Suprapubic skin (tissue), 4 donors: ENCODE measurements around the gene CEACAM4. TPM values are rescaled to one million over a fixed set of nuclear protein-coding genes. Genes with fewer than 3 reads are reported as not detected.

Experiments used
- DNase-seq, 2 donors: peaks; one replicate each; pipeline ENCODE4 v3.0.0-alpha.2; 2019; ENCODE audit warnings: low spot score in 2 of 2
- H3K27ac ChIP-seq: fragments of 200-600 bp; sonication (generic); one replicate; pipeline ENCODE4 v1.5.1; 2019
- H3K27me3 ChIP-seq: fragments of 200-600 bp; sonication (generic); one replicate; pipeline ENCODE4 v1.5.1; 2019
- H3K36me3 ChIP-seq: fragments of 200-600 bp; sonication (generic); one replicate; pipeline ENCODE4 v1.5.1; 2019
- H3K4me1 ChIP-seq: fragments of 200-600 bp; sonication (generic); one replicate; pipeline ENCODE4 v1.5.1; 2019
- H3K4me3 ChIP-seq: fragments of 200-600 bp; sonication (generic); one replicate; pipeline ENCODE4 v1.5.1; 2019; ENCODE audit warnings: mild to moderate bottlenecking
- H3K9me3 ChIP-seq: fragments of 200-600 bp; sonication (generic); one replicate; pipeline ENCODE4 v1.5.1; 2019
- CTCF ChIP-seq, 2 donors: fragments of 200-600 bp in 1 of 2; fragments of 450-650 bp in 1 of 2; sonication (generic) in 1 of 2; IDR thresholded peaks; one replicate each; pipeline ENCODE4 v1.5.1; 2016 to 2019; ENCODE audit warnings: antibody characterized with exemption in 2 of 2, mild to moderate bottlenecking in 1 of 2, moderate library complexity in 1 of 2
- EP300 ChIP-seq: sonication (generic); formaldehyde crosslinking; IDR thresholded peaks from one replicate; pipeline ENCODE4 v1.6.1; 2017; ENCODE audit warnings: antibody characterized with exemption
- POLR2A ChIP-seq, 2 donors: fragments of 450-650 bp; IDR thresholded peaks; one replicate each; pipeline ENCODE4 v1.6.1; 2017; ENCODE audit warnings: antibody characterized with exemption in 2 of 2, mild to moderate bottlenecking in 2 of 2, moderate library complexity in 2 of 2
- POLR2AphosphoS5 ChIP-seq, 3 donors: sonication (generic); formaldehyde crosslinking; IDR thresholded peaks; one replicate each; pipeline ENCODE4 v1.6.1; 2017; ENCODE audit warnings: antibody characterized with exemption in 3 of 3
- WGBS: methylation state at CpG from one replicate; pipeline ENCODE4 v1.1.5; 2018; 5-methylcytosine and 5-hydroxymethylcytosine counted together
- total RNA-seq, 4 donors: library from RNA; depleted of rRNA; stranded (reverse); fragments of >200 nt; gene quantifications; one replicate each; pipeline ENCODE4 v1.1.0, GENCODE V29; 2016

CEACAM4 gene
- total RNA-seq, 4 donors from 2014 or later: 1.9 TPM; not detected in 3

GRCh38 chr19:41624937-41625336 is 1.9 kb downstream of the CEACAM4 start:
- DNase-seq: no peak
- no CpG with 5 or more reads among the region's 4 CpGs for WGBS
- Histone ChIP-seq H3K27me3 (peaks cover 23% of the 10 kb centered on the region), H3K36me3 (no peaks in the 10 kb centered on the region), H3K4me1 (no peaks in the 10 kb centered on the region), H3K4me3 (no peak overlapping the region), H3K9me3 (no peaks in the 10 kb centered on the region), H3K27ac (no peak overlapping the region)
- no peak for TF ChIP-seq CTCF (IDR thresholded peaks at IDR 0.05)
- TF ChIP-seq EP300: no peak
- no peak for TF ChIP-seq POLR2AphosphoS5 (IDR thresholded peaks at IDR 0.05)
- no peak for TF ChIP-seq POLR2A (IDR thresholded peaks at IDR 0.05)

GRCh38 chr19:41624515-41624914 is 2.4 kb downstream of the CEACAM4 start:
- H3K27me3 ChIP-seq: peaks cover 23% of the 10 kb centered on the region
- H3K4me1 ChIP-seq: no peaks in the 10 kb centered on the region
- H3K36me3 ChIP-seq: no peaks in the 10 kb centered on the region
- TF ChIP-seq POLR2AphosphoS5 (IDR thresholded peaks at IDR 0.05) (no peak), POLR2A (IDR thresholded peaks at IDR 0.05) (no peak), EP300 (no peak), CTCF (IDR thresholded peaks at IDR 0.05) (no peak)
- 75% methylated on average over 7 of the region's 7 CpGs for WGBS
- H3K4me3 ChIP-seq: no peak overlapping the region
- DNase-seq: no peak
- H3K9me3 ChIP-seq: no peaks in the 10 kb centered on the region
- H3K27ac ChIP-seq: no peak overlapping the region

GRCh38 chr19:41623360-41623759 is 3.5 kb downstream of the CEACAM4 start:
- no peak overlapping the region for H3K27ac ChIP-seq
- H3K4me1 ChIP-seq: no peaks in the 10 kb centered on the region
- no peaks in the 10 kb centered on the region for H3K9me3 ChIP-seq
- 45% methylated on average over 4 of the region's 4 CpGs for WGBS
- TF ChIP-seq EP300 (no peak), POLR2A (IDR thresholded peaks at IDR 0.05) (no peak), CTCF (IDR thresholded peaks at IDR 0.05) (no peak), POLR2AphosphoS5 (IDR thresholded peaks at IDR 0.05) (no peak)
- no peaks in the 10 kb centered on the region for H3K36me3 ChIP-seq
- peaks cover 21% of the 10 kb centered on the region for H3K27me3 ChIP-seq
- DNase-seq: no peak
- no peak overlapping the region for H3K4me3 ChIP-seq

GRCh38 chr19:41621654-41622053 is 5.2 kb downstream of the CEACAM4 start:
- H3K9me3 ChIP-seq: no peaks in the 10 kb centered on the region
- TF ChIP-seq EP300 (no peak), POLR2A (IDR thresholded peaks at IDR 0.05) (no peak), CTCF (IDR thresholded peaks at IDR 0.05) (no peak), POLR2AphosphoS5 (IDR thresholded peaks at IDR 0.05) (no peak)
- DNase-seq: no peak
- H3K27ac ChIP-seq: no peak overlapping the region
- no peaks in the 10 kb centered on the region for H3K36me3 ChIP-seq
- WGBS: 65% methylated on average over 7 of the region's 7 CpGs
- no peak overlapping the region for H3K4me3 ChIP-seq
- peaks cover 16% of the 10 kb centered on the region for H3K27me3 ChIP-seq
- H3K4me1 ChIP-seq: no peaks in the 10 kb centered on the region

- 61% methylated on average over 4 of the region's 4 CpGs for WGBS
- no peak for DNase-seq
- TF ChIP-seq CTCF (IDR thresholded peaks at IDR 0.05) (no peak), POLR2A (IDR thresholded peaks at IDR 0.05) (no peak)
These were observed 5.6 kb downstream of the CEACAM4 start for GRCh38 chr19:41621226-41621625.

More at GRCh38 chr19:41621226-41621625, 5.6 kb downstream of the CEACAM4 start:
- Histone ChIP-seq H3K36me3 (no peaks in the 10 kb centered on the region), H3K27me3 (peaks cover 16% of the 10 kb centered on the region), H3K27ac (no peak overlapping the region), H3K9me3 (no peaks in the 10 kb centered on the region), H3K4me3 (no peak overlapping the region), H3K4me1 (no peaks in the 10 kb centered on the region)
